EL (cell line): Measurements from ENCODE around the gene TAGLN.

Source experiments
- DNase-seq: peaks from one replicate; pipeline ENCODE4 v3.0.0-alpha.2; 2016

Gene TAGLN

DNA sequence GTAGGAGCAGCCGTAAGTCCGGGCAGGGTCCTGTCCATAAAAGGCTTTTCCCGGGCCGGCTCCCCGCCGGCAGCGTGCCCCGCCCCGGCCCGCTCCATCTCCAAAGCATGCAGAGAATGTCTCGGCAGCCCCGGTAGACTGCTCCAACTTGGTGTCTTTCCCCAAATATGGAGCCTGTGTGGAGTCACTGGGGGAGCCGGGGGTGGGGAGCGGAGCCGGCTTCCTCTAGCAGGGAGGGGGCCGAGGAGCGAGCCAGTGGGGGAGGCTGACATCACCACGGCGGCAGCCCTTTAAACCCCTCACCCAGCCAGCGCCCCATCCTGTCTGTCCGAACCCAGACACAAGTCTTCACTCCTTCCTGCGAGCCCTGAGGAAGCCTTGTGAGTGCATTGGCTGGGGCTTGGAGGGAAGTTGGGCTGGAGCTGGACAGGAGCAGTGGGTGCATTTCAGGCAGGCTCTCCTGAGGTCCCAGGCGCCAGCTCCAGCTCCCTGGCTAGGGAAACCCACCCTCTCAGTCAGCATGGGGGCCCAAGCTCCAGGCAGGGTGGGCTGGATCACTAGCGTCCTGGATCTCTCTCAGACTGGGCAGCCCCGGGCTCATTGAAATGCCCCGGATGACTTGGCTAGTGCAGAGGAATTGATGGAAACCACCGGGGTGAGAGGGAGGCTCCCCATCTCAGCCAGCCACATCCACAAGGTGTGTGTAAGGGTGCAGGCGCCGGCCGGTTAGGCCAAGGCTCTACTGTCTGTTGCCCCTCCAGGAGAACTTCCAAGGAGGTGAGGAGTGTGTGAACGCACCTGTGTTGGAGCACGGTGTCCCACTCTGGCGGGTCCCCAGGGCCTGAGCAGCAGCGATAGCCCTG, at the start of gene TAGLN:
Gene TAGLN, plus strand, starts transcription at position 318 of the 863 bp plus-strand sequence. CDS start 3,644 bp downstream, outside the sequence.
- DNase-seq: peak; percentile 96

GRCh38 chr11:117152066-117152465, 47.1 kb upstream of the TAGLN start:
- DNase-seq: no peak

DNA sequence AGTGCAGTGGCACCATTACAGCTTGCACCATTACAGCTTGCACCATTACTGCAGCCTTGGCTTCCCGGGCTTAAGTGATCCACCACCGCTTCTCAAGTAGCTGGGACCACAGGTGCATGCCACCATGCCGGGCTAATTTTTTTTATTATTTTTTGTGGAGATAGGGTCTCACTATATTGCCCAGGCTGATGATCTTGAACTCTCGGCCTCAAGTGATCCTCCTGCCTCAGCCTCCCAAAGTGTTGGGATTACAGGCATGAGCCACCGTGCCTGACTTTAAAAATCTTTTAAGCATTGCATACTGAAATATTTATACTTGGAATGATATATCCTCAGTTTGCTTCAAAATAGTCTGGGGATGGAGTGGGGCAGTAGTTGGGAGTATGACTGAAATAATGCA, 44.7 kb upstream of the TAGLN start:
- no peak for DNase-seq

DNA sequence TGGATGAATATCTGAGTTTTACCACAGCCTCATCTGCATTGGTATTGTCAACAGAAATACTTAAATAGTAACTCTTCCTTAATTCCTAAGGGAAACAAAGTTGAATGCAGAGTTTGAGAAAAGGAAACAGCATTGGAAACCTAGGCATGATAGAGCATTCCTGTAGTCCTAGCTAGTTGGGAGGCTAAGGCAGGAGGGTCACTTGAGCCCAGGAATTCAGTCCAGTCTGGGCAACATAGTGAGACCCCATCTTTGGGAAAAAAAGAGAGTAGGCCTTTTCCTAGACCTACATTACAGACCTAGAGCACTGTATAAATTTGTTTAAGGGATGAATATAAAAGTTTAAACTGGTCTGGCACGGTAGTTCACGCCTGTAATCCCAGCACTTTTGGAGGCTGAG, 41.7 kb upstream of the TAGLN start:
- no peak for DNase-seq

DNA sequence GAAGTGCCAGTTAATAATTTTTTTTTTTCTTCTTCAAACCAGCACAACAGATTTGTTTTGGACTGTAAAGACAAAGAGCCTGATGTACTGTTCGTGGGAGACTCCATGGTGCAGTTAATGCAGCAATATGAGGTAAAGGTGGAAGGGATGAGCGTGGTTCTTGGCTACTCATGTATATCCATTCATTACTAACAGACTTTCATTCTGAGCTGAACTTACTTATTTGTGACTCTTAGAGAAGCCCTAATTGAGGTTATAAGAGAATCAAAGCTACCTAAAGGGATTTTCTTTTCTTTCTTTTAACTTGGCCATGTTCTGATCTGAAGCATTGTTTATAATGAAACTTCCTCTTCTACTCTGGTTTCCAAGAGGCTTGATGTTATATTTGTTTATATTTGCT, 39.3 kb upstream of the TAGLN start:
- DNase-seq: no peak

DNA sequence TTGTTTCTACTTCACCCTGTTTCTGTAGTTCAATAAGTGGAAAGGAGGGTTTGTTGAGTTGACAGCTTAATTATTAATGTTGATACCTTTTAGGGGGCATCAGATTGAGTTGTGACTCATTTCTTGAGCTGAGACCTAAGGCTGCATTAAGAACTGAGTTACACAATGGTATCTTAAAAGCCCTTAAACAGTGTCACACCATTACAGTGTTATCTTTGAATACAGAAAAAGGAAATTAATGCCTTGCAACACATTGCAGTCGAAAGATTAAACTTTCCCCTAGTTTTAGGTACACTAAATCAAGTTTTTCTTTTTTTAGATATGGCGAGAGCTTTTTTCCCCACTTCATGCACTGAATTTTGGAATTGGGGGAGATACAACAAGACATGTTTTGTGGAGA, 38.3 kb upstream of the TAGLN start:
- DNase-seq: no peak

DNA sequence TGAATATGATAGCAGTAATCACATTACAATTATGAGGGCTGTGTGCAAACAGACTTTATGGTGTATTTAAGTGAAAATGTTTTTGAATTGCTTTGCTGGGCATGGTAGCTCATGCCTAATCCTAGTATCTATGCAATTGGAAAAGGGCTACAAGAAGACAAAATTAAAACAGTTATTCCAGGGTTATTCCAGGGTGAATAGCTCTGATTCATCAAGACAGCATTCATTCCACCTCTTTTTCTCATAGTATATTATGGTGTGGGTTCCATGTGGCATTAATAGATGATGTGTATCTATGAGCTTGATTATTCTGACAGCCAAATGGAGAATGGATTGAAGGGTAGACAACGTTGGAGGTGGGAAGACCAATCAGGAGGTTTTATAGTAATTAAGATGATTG, 32.7 kb upstream of the TAGLN start:
- DNase-seq: no peak

GRCh38 chr11:117169736-117170135, 29.4 kb upstream of the TAGLN start:
- DNase-seq: no peak

DNA sequence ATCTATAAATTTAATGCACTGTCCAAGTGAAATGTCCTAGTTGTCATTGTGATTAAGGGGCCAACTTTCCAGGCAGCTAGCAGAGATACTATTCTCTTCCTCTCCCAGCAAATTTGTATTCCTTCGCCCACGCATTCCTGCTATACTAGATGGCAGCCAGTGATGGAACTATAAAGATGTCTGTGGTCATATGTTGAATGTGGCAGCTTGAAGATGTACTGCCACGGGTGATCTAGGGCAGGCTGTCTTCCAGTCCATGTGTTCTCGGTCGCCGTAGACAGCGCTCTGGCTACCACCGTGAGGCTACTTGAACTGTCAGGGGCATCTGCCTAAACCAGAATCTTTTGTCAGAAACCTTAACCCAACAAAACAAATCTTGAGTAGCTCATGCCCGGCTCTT, 29.0 kb upstream of the TAGLN start:
- no peak for DNase-seq

DNA sequence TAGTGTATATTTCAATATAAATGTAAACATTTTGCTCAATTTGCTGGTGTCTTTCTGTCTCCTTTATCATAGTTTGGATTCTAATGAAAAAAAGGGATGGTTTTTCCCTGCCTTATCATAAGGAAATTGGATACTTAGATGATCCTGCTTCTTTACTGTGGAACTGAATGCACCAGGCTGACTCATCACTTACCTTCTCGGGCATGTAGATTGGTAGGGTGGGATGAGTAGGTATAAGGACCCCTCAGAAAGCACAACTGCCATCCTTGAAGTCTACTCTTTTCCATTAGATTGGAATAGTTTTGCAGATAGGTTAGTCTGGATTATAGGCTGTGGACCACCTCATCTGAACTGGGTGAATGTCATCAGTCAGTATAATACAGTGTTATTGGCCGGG, 28.2 kb upstream of the TAGLN start:
- DNase-seq: no peak

GRCh38 chr11:117171404-117172061, 27.6 kb upstream of the TAGLN start:
- DNase-seq: no peak

- no peak for DNase-seq
Observed at GRCh38 chr11:117172724-117173421, 26.3 kb upstream of the TAGLN start.

- DNase-seq: no peak
Observed at GRCh38 chr11:117175104-117175503, 24.1 kb upstream of the TAGLN start.

DNA sequence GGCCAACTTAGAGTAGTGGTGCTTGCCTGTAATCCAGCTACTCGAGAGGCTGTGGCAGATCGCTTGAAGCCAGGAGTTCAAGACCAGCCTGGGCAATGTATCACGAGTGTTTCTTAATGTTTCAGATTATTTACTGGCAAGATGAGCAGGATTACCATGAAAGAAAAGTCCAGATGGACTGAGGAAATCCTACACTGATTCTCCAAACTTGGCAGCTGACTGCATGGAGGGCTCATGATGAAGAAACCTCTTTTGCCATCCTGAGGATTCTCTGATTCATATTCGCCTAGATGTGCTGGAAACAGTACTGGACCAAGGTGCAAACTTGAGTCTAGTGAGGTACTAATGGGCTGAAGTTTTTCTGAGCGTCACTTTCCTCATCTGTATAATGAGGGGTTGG, 23.4 kb upstream of the TAGLN start:
- no peak for DNase-seq

GRCh38 chr11:117176186-117176585, 23.0 kb upstream of the TAGLN start:
- no peak for DNase-seq

GRCh38 chr11:117177534-117178209, 21.5 kb upstream of the TAGLN start:
- DNase-seq: no peak

GRCh38 chr11:117178210-117179034, 20.7 kb upstream of the TAGLN start, which contains the start of gene SIDT2:
SIDT2 (plus strand) TSS chr11:117178743; CDS start chr11:117179264, 521 bp downstream.
- peak; percentile 93 for DNase-seq

DNA sequence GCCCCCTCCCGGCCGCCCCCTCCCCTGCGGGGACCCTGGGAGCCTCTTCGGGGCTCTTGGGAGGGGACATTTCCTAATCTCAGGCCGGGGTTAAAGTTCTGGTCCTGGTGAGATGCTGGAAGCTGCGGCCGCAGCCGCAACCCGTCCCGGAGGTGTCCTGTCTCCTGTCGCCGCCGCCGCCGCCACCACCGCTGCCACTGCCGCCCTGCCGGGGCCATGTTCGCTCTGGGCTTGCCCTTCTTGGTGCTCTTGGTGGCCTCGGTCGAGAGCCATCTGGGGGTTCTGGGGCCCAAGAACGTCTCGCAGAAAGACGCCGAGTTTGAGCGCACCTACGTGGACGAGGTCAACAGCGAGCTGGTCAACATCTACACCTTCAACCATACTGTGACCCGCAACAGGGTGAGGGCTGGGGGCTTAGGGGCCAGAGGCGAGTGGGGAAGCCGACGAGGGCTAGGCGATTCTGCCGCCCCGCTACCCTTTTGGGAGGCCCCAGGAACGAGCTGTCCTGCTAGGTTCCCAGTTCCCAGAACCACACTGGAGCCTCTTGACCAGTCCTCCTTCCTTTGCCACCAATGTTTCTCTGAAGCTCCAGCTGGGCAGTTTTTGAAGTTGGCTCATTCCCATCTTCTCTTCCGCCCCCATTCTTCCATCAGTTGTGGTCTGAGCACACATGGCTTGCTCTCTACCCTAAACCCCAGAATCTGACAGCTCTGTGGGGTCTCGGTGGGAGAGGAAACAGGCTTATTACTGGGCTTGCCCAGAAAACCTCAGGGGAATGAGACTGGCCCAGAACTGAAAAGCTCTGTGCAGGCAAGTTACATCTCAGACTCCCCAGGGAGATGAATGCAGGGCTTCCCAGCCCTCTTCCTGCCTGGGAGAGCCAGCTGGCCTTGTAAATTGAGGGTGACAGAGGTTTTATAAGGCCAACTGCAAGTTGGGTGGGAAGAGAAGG, 19.8 kb upstream of the TAGLN start:
- DNase-seq: peak; percentile 45

- DNase-seq: peak; percentile 27
Observed at GRCh38 chr11:117180020-117180419, 19.1 kb upstream of the TAGLN start.

GRCh38 chr11:117180661-117181585, 18.2 kb upstream of the TAGLN start:
- DNase-seq: peak; percentile 68
